GM19395 (cell line): ENCODE data around the gene IRF2BPL.

Experiments used
- ATAC-seq: cut with Tn5 transposase; IDR thresholded peaks from one replicate; pipeline ENCODE4 v1.9.1; 2021; ENCODE audit warnings: mild to moderate bottlenecking, moderate library complexity; ENCODE audit not compliant: unreplicated experiment

IRF2BPL gene

DNA sequence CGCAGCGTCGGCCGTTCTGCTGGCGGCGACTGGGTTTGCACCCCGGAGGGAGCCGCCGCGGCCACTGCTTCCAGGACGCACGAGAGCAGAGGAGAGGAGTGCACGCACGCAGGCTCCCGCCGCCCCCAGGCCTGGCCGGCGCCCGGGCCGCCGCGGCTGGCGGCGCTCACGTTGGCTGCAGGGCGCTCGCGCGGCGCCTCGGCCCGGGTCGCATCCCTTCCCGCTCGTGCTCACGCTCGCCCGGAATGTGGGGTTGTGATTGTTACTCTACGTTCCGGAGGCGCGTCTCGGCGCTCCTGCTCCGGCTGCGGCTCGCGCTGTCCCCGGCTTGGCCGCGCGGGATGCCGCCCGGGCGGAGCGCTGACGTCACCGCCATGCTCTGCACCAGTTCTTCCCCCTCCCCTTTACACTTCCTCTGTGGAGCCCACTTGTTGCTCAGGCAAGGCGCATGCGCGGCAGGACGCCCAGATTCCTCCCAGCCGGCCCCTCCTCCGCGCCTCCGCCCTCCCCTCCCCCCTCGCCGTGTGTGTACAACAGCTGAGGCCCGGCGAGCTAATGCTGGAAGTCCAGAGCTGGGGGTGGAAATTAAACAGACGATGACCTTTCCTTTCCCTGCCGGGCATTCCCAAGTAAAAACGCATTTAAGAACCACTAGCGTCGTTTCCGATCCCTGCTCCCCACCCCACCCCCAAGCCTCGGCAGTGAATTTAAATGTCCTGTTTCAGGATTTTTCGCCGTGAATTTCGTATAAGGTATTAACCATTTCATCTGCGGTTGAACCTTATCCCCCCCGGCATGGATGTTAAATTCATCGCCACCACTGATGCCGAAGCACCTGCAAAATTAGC, at the start of gene IRF2BPL:
Gene IRF2BPL, minus strand, starts transcription at position 325 of the 848 bp plus-strand sequence. CDS start 916 bp downstream, outside the sequence.
- peak; percentile 79 for ATAC-seq

DNA sequence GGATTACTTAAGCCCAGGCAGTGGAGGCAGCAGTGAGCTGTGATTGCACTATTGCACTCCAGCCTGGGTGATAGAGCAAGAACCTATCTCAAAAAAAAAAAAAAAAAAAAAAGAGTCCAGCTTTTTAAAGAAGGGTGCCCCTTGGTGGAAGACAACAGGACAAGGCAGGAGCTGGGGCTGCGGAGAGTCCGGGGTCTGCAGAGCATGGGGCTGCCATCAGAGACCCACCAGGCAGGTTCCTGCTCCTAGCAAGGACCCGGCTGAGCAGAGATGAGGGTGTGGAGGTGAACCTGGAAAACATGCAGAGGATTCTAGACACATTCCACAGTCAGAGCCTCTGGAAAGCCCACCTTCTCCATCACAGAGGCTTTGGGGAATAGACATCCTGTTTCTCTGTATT, 48.5 kb upstream of the IRF2BPL start:
- no peak for ATAC-seq

DNA sequence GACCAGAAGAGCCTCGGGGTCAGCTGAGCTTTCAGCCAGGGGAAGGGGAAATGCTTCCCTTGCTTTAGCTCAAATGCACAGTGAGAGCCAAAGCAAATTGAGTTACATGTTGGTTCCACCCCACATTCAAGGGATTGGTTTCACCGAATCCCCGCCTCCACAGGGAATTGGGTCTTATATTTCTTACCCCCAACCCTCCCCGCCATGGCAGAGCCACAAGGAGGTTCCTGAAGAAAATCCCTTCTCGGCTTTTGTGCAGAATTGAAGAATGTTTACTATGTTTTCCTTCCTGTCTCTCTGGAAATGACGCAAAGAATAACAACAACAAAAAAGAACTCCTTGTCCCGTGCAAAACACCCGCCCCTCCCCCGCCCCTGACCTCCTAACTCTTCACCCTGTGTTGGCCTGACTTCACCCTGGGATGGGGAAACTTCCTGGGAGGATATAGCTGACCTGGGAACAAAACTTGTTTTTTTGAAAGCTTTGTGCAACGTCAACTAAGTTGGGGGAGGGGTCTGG, 47.7 kb upstream of the IRF2BPL start:
- ATAC-seq, result no peak

DNA sequence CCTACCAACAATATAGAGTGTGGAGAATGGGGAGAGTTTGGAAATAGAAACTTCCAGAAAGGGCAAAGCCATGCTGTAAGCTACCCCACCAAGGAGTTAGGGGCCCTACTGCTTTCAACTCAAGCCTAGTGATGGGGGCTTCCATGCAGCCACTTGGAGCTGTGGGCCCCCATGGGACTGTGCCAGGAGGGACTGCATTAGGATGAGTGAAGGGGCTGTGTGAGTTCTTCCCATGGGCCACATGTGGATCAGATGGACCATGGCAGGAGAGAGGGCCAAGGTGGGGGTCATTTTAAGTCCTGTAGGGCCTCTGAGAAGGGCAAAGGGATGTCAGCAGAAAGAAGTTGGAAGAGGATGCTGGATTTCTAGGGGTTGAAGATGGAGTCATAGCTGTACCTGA, 46.5 kb upstream of the IRF2BPL start:
- no peak for ATAC-seq

DNA sequence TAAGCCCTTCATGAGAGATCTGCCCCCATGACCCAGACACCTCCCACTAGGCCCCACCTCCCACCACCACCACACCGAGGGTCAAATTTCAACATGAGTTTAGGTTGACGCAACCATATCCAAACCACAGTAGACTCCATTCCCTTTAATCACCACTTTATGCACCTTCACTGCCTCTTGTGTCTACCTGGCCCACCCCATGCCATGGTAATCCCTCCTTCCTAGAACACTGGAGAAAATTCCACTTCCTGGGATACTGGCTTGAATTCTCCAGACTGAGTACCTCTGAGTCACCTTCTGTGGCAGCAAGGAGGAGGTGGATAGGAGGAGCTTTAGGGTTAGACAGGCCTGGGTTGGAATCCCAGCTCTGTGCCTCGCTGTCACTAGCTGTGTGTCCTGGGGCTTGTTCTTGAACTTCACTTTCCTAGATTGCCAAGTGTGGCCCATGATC, 43.5 kb upstream of the IRF2BPL start:
- ATAC-seq, result no peak

DNA sequence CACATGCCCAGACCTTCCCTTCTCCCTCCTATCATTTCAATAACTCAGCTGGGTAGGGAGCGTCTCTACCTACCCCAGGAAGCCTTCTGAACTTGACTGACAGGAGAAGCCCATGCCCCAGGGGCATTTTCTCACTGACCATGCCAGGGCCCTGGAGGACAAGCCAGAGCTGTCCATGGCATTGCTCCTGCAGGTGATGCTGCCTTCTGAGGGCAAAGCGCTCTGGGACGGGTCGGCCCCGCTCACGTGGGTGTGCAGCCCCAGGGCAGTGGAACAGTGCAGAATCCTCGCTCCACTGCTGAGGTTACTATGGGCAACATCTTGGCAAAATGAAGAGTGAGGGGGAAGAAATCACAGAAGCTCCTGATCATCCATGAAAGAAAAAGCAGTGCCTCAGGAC, 41.0 kb upstream of the IRF2BPL start:
- no peak for ATAC-seq

DNA sequence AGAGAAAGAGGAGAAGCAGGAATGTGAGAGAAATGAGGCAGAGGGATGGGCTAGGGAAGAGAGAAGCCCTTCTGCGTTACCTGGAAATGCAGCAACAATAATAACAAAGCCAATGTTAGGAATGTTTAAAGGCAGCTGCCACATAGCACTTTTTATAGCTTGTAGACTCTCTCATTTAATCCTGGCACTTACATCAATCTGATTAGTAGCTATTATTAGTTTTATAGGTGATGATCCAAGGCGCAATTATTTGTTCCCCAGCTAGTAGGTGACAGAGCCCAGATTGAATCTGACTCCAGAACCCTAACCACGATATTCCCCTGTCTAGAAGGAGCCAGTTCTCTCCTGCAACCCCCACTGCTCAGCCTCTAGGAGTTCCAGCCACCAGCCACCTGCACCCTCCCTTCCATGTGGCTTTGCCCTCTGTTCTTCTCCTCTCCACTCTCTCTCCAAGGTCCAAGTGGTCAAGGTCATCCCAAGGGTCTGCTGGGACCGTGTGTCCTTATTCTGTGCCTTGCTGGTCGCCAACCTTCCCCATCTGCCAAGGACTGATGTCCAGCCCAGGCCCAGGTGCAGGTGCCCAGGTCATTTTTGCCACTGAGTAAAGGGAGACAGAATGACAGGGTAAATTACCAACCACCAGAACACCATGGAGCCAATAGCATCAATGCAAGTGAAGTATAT, 40.2 kb upstream of the IRF2BPL start:
- ATAC-seq, result no peak

DNA sequence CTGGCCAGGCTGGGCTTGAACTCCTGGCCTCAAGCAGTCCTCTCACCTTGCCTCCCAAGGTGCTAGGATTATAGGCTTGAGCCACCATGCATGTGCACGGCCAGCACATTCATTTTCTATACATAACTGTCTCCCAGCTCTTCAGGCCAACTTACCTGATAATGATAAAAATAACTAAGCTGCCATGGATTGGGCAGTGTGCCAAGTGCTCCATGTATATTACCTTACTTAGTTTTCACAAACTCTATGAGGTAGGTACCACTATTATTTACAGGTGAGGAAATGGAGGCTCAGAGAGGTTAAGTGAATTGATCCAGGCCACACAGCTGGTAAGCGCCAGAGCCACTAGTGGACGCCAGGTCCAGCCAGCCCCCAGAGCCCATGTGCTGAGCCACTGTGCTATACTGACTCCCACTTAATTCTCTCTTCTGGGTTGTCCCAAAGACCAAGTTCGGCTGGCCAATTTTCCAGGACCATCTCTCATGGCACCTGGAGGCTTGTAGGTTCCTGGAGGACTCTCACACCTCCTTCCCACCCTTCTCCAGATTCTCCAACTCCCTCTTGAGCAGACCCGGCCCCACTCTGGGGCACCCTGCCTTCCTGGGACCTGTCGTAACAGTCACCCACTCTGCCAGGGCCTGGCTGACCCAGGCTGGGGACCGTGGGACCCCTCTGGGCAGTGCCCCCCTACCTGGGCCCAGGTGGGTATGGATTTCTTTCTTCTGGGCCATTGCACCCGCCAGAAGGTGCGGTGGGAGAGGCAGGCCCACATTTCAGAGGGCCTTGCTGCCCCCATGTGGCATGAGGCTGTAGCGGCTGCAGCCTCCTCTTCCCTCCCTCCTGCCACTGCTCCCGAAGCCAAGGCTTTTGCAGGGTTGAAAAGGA, 39.4 kb upstream of the IRF2BPL start:
- ATAC-seq, result no peak

DNA sequence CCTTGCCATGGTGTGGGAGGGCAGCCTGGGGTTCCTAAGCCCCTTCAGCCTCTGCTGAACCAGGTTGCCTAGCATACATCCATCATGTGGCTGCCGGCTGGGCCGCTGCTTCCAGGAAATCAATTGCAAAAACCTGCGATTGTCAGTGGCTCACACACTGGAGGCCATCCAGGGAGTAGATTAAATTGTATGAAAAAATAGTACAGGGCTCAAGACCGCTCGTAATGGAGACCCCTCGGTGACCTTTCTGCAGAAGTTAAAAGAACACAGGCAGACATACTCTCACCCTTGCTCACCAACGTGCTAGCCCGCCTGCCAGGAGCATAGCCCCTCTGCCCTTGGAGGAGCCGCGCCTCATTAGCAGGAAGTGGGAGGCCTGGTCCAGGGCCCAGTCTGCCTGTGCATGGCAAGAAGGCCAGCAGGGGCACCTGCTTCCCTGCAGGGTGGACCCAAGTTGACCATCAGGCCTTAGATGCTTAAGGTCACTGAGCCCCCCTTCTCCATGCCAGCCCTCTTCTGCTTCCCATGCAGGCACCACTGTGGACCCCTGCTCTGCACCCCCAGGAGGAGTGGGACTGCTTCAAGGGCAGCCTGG, 38.2 kb upstream of the IRF2BPL start:
- ATAC-seq, result no peak

DNA sequence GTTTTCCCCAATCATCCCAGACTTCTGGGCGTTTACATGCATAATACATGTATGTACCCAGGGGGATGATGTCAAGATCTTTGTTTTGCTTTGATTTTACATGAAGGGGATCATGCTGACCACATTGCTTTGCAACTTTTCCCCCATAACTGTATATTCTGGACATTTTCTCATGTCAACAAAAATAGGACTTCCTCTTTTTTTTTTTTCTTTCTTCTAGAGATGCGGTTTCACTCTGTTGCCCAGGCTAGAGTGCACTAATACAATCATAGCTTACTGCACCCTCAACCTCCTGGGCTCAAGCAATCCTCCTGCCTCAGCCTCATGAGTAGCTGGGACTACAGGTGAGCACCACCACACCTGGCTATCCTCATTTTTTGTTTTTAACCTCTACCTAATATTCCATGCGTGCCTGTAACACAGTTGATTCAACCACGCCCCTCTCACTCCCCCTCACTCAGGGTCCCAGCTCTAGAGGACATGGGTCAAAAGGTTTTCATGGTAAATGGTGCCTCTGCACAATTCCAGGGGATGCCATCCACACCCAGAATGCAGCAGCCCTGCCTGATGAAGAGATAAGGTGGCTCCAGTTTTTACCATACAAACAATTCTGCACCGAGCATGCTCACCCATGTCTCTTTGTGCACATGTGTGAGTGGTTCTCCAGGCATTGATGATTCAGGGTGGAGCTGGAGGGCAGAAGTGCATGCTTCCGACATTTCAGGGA, 37.5 kb upstream of the IRF2BPL start:
- no peak for ATAC-seq

DNA sequence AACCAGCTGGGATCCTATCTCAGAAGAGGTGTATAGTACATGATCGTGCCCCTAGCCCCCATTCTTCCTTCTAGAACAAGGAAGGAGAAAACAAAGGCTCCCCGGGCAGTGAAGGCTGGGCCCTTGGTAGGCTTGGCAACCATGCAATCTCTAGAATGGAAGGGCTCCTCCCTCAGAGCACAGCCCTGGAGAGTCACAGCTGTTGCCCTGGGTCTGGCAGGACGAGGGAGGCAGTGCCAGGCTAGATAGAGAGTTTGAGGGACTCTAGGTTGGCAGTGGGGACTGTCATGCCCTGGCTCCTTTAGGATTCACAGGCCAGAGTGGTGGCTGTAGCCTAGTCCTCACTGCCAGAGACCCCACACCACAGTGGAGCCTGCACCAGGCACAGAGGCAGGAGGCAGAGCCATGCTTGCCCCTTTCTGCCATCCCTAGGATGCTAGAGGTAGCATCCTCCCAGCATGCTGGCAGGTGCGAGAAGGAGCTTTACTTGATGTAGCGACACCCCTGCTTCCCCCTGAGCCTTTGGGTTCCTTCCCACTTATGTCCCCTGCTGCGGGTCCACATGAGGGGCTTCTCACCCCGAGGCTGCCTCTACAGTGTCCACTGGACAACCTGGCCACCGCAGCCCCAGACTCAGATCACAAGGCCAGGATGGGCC, 36.1 kb upstream of the IRF2BPL start:
- no peak for ATAC-seq

DNA sequence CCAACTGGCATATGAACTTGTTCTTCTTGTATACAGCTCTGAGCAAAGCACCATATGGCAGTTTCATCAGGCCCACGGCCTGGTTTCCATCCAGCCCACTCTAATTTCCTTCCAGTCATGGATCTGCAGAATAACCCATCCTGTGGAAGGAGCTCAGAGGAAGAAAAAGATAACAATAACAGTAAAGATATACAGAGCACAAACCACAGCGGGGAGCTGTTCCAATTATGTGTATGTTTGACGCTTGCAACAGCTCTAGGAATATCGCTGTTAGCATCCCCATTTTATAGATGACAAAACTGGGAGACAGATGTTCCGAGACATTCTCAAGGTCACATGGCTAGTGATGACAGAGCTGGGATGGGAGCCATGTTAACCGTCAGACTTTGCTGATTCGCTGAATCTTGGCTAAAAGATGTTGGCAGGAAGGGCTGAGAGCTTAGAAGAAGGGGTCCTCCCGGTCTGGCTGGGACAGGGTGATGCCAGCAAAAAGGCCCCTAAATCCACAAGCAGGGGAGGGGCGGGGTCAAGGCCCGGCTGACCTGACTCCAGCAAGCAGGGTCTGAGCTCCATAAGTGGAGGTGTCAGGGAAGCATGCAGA, 35.2 kb upstream of the IRF2BPL start:
- no peak for ATAC-seq

DNA sequence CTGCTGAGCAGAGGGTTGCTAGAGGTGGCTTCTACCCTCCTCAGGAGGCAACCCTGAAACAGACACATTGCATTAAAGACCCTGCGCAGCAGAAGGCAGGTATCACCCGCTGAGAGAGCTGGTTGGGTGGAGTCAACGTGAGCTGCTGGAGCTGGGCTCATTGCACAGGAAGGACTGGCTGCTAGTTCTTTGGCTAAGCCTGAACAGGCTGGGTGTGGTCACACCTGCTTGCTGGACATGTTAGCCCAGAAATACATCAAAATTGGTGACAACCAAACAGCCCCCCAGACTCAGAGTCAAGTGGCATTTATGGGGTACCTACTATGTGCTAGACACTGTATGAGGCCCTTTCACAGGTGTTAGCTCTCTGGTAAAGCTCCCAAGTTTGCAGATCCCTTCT, 33.8 kb upstream of the IRF2BPL start:
- ATAC-seq, result no peak

DNA sequence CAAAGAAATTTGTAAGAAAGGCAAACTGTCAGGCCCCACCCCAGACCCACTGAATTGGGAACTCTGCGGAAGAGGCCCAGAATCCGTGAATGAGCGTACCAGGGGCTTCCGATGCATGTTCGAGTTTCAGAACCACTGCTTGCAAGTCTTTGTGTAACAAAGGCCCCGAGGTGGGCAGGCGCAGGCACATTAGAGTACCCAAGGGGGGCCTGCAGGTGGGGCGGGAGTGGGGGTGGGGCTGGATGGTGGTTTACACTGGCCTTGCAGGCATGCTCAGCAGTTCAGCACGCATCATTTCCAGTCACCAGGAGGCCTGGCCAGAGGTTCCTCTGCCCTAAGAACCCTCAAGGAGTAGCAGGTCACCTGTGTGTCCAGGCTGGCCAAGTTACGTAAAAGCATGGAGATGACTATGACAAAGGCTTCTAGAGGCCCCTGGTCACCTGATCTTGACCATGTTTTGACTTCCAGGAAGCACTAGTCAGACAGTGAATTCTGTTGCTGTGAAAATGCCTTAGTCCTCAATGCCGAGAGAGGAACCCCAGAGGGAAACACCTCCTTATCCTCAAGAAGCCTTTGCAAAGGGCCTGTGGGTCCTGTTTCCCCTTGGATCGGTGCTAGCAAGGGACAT, 33.2 kb upstream of the IRF2BPL start:
- ATAC-seq, result no peak

DNA sequence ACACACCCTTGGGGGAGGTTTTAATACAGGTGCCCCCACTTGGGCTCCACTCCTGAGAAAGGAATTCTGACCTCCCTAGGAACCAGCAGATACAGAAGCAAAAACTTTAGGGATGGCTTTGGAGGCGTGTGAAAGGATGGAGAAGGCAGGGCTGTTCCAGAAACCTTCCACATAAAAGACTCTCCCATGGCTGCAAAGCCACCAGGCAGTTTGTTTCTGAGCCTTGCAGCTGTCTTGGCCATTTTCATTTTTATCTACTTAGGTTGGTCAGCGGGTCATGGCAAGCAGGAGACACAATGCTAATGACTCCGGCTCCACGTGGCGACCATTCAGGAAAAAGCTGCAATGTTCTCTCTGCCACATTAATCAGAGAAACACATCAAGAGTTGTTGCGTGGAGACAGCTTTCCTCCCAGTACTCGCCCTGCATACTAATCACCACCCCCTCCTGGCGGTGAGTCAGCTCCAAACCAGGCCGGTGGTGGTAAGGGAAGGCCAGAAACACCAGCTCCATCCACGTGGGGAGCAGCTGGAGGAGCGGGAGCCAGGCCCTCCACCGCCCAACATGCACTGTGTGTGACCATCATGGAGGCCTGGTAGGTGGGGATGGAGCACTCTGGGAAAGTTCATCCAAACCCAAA, 30.9 kb upstream of the IRF2BPL start:
- ATAC-seq, result no peak

DNA sequence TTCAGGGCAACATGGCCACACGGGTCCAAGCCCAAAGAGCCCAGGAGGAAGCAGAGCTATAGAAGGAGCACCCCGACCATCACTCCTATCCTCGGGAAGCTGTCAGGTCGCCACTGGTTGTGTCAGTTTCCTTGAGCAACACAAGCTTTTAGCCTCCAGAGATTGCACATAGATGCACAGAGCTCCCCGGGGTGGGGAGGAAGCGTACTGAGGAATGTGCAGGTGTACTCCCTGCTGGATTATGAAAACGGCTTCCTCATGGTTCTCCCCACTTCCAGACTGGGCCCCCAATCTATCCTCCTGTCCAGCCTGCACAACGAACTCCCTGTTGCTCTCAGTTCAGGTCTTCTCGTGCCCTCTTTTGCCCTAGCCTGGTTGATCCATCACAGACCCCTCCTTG, 30.3 kb upstream of the IRF2BPL start:
- ATAC-seq, result no peak

DNA sequence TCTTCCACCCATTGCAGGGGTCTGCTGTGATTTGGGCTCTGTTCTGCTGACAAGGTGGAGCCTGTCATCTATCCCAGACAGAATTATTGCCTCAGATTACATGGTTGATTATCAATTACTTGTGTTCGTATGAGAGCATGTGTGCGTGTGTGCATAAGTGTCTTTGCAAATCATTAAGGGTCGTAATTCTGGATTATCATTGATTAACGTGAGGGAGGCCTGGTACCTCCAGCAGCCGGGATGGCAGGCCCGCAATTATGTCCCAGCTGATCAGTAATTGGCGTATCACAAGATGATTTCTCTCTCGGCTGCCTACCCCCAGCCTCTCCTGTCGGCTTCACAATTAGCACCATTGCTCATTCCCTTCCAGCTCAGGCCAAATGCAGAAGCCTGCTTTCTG, 29.6 kb upstream of the IRF2BPL start:
- ATAC-seq, result no peak

DNA sequence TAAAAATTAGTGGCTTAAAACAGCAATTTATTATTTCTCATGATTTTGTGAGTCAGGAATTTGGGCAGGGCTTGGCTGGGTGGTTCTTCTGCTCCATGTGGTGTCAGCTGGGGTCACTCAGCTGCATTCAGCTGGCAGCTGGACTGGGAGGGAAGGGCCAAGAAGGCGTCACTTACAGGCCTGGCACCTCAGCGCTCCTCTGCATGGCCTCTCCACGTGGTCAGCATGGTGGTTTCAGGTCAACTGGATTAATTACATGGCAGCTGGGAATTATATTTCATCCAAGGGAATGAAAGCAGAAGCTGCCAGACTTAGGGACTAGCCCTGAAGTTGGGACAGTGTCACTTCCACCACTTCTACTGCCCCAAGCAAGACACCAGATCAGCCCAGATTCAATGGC, 27.5 kb upstream of the IRF2BPL start:
- ATAC-seq, result no peak
